NCI-H69 (cell line): ENCODE data around the gene MTCP1.

ENCODE experiments used
- DNase-seq: peaks from one replicate; lab custom pipeline; 2025; lab: John Stamatoyannopoulos, UW

Gene MTCP1

DNA sequence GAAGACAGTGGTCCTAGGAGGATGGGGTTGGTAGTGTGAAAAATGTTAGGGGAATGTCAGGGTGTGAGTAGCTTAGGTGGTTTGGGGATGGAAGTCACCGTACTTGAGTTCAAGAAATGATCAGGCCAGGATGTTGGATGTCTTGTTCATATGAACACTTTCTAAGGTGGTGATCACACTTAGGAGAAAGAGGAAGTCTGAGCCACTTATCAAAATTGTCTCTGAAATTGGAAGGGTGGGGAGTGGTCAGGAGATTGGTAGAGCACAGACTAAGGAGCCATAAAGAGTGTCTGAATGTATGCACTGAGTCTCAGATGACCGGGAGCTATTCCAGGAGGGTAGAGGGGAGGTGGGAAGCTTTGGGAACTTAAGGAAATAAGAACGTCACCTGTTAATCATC, 17.3 kb downstream of the MTCP1 start:
- no peak for DNase-seq

- no peak for DNase-seq
These were observed 18.0 kb downstream of the MTCP1 start for GRCh38 chrX:155052738-155053498.

- DNase-seq, result peak; percentile 50
These were observed 21.8 kb downstream of the MTCP1 start for GRCh38 chrX:155048977-155049619.

GRCh38 chrX:155046811-155047528, 24.0 kb downstream of the MTCP1 start:
- no peak for DNase-seq

DNA sequence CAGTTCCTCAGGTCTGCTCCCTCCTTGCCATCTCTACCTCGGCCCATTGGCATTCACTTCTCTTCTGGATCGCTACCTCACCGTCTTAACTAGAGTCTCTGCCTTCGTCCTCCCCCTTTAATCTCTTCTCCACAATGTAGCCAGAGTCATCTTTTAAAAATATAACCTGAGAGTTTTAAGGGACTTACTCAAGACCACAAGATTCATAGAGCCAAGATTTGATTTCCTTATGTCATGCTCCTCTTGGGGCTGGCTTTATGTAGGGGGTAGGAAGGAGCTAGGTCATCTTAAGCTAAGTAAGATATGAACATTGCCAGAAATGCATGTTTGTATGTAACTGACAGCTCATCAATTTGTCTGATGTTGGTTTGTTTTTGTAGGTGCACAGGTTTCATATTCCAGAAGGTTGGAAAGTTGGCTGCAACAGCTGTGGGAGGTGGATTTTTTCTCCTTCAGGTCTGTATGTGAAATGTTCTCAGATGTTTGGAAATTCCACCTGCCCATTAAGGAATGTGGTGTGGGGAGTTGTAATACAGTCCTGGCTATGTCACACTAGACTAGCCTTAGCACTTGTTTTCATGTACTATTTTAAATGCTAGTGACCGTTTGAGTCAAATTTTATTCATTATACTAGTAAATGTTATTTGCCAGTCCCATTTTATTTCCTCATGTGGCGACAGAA, 24.7 kb downstream of the MTCP1 start:
- DNase-seq, result no peak

GRCh38 chrX:155035688-155036087, 35.2 kb downstream of the MTCP1 start:
- DNase-seq, result no peak

- no peak for DNase-seq
These were observed 39.3 kb downstream of the MTCP1 start for GRCh38 chrX:155031657-155032056.

DNA sequence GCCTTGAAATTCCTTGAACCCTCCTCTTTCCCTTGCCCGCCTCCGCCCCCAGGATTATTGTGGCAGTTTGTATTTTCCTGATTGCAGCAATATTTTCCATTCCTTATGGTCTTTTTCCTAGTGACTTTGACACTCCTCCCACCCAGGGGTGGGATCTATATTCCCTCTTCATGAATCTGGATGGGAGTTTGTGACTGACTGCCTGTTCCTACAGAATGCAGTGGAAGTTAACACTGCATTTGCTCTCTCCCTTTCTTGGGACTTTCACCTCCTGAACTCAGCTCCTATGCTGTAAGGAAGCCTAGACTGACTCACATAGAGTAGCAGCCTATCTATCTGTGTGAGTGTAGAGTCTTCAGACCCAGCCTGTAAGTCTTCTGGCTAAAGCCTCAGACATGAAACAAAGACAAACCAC, 42.1 kb downstream of the MTCP1 start:
- DNase-seq, result peak; percentile 31

DNA sequence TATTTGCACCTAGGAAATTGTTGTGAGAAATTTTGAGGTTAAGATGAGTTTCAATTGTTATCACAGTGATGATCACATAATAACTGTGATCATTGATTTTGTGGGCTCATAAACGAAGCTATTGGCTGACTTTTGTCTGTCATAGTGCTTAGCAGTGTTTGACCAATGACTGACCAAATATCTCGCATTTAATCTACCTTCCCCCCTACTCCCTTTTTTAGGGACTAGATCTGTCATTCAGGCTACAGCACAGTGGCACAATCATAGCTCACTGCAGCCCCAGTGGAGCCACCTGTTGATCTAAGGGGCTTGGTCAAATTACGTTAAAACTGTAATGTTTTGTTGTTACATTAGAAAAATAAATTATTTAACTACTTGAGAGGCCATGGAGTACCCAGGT, 42.8 kb downstream of the MTCP1 start:
- DNase-seq, result peak; percentile 60

GRCh38 chrX:155027509-155028066, 43.3 kb downstream of the MTCP1 start:
- DNase-seq, result peak; percentile 65

GRCh38 chrX:155026727-155027508, 44.0 kb downstream of the MTCP1 start, which contains the start of gene FUNDC2:
TSS of gene FUNDC2 (plus strand) at chrX:155026844. CDS start at chrX:155026939, 95 bp downstream.
- peak; percentile 98 for DNase-seq

DNA sequence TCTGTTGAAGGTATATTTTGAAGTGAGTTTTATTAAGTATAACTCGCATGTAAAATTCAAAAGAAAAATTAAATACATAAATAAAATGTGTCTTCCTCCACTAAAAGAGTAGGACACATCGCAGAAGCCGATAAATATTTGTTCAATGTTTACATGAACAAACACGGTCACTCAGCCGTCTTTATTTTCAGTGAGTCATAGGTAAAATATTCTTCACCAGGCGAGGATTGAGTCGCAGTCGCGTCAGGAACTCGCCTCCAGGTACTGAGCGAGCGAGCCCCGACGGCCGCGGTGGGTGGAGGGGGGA, 44.6 kb downstream of the MTCP1 start:
- no peak for DNase-seq

GRCh38 chrX:155023907-155024833, 46.8 kb downstream of the MTCP1 start:
- DNase-seq, result no peak

GRCh38 chrX:155022585-155022984, 48.4 kb downstream of the MTCP1 start, which contains the start of gene F8:
TSS of gene F8 (minus strand) at chrX:155022723. CDS start at chrX:155022552, 171 bp downstream.
- no peak for DNase-seq

GRCh38 chrX:155020591-155020990, 50.3 kb downstream of the MTCP1 start:
- DNase-seq, result no peak
